ENCODE measurements around the gene CIITA. TPM values are rescaled to one million over a fixed set of nuclear protein-coding genes. Genes with fewer than 3 reads are reported as not detected.
"Not testable (repeated sequence)": the region's sequence is repeated elsewhere in the genome, so short reads cannot be mapped to it uniquely, and the experiment has no call there.

CIITA gene
- total RNA-seq, 1 donor from 2014 or later = 0.04 TPM

- Histone ChIP-seq H3K36me3 (ENCODE audit: control insufficient read depth, insufficient read depth, low read length) (no peaks in the 10 kb centered on the region), H3K27me3 (ENCODE audit: control insufficient read depth, insufficient read depth, low read length) (peaks cover 6% of the 10 kb centered on the region), H3K4me3 (ENCODE audit: low read depth, low read length) (no peak overlapping the region)
- DNase-seq (ENCODE audit: low read depth) = peak; percentile 42
- TF ChIP-seq, protein P1, sequence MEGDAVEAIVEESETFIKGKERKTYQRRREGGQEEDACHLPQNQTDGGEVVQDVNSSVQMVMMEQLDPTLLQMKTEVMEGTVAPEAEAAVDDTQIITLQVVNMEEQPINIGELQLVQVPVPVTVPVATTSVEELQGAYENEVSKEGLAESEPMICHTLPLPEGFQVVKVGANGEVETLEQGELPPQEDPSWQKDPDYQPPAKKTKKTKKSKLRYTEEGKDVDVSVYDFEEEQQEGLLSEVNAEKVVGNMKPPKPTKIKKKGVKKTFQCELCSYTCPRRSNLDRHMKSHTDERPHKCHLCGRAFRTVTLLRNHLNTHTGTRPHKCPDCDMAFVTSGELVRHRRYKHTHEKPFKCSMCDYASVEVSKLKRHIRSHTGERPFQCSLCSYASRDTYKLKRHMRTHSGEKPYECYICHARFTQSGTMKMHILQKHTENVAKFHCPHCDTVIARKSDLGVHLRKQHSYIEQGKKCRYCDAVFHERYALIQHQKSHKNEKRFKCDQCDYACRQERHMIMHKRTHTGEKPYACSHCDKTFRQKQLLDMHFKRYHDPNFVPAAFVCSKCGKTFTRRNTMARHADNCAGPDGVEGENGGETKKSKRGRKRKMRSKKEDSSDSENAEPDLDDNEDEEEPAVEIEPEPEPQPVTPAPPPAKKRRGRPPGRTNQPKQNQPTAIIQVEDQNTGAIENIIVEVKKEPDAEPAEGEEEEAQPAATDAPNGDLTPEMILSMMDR (IDR thresholded peaks at IDR 0.05; ENCODE audit: insufficient read depth, low read length, poor library complexity, severe bottlenecking) = no peak
Measured at GRCh38 chr16:10920726-10921427, 43.9 kb downstream of the CIITA start.

GRCh38 chr16:10921536-10922327 lies 44.7 kb downstream of the CIITA start:
- DNase-seq (ENCODE audit: low read depth) = no peak
- Histone ChIP-seq H3K27me3 (ENCODE audit: control insufficient read depth, insufficient read depth, low read length) (peaks cover 6% of the 10 kb centered on the region), H3K36me3 (ENCODE audit: control insufficient read depth, insufficient read depth, low read length) (no peaks in the 10 kb centered on the region), H3K4me3 (ENCODE audit: low read depth, low read length) (no peak overlapping the region)
- TF ChIP-seq, protein P1 (IDR thresholded peaks at IDR 0.05; ENCODE audit: insufficient read depth, low read length, poor library complexity, severe bottlenecking) = no peak

- no peaks in the 10 kb centered on the region for H3K36me3 ChIP-seq (ENCODE audit: control insufficient read depth, insufficient read depth, low read length)
- H3K4me3 ChIP-seq (ENCODE audit: low read depth, low read length) = no peak overlapping the region
- DNase-seq (ENCODE audit: low read depth) = no peak
- TF ChIP-seq, protein P1 (IDR thresholded peaks at IDR 0.05; ENCODE audit: insufficient read depth, low read length, poor library complexity, severe bottlenecking) = no peak
- peaks cover 6% of the 10 kb centered on the region for H3K27me3 ChIP-seq (ENCODE audit: control insufficient read depth, insufficient read depth, low read length)
Measured at GRCh38 chr16:10922328-10923145, 45.5 kb downstream of the CIITA start.

DNA sequence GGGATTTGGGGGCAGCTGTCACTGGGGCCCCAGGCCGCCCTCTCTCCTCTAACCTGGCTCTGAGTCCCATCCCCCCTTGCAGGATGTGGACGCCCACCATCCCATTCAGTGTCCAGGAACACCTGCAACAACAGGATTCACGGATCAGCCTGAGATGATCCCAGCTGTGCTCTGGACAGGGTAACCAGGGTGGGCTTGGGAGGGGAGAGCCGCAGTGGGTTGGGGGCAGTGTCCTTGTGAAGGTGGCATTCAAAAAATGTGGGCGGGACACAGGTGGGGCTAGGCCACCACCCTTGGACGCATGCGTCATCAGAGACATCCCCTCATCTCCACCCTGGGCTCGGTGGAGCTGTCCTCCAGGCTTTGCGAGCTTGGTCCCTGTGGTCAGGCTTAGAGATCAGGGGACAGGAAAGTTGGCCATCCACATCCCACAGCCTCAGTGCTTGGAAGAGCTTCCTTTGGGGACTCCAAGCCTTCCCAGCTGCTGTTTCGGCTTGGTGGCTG lies 46.2 kb downstream of the CIITA start:
- H3K4me3 ChIP-seq (ENCODE audit: low read depth, low read length) = no peak overlapping the region
- DNase-seq (ENCODE audit: low read depth) = no peak
- TF ChIP-seq, protein P1 (IDR thresholded peaks at IDR 0.05; ENCODE audit: insufficient read depth, low read length, poor library complexity, severe bottlenecking) = no peak
- H3K27me3 ChIP-seq (ENCODE audit: control insufficient read depth, insufficient read depth, low read length) = peaks cover 2% of the 10 kb centered on the region
- peaks cover 2% of the 10 kb centered on the region for H3K36me3 ChIP-seq (ENCODE audit: control insufficient read depth, insufficient read depth, low read length)

- TF ChIP-seq, protein P1 (IDR thresholded peaks at IDR 0.05; ENCODE audit: insufficient read depth, low read length, poor library complexity, severe bottlenecking) = no peak
- Histone ChIP-seq H3K36me3 (ENCODE audit: control insufficient read depth, insufficient read depth, low read length) (peaks cover 2% of the 10 kb centered on the region), H3K27me3 (ENCODE audit: control insufficient read depth, insufficient read depth, low read length) (no peaks in the 10 kb centered on the region), H3K4me3 (ENCODE audit: low read depth, low read length) (no peak overlapping the region)
- DNase-seq (ENCODE audit: low read depth) = no peak
Measured at GRCh38 chr16:10923650-10924214, 46.7 kb downstream of the CIITA start.

DNA sequence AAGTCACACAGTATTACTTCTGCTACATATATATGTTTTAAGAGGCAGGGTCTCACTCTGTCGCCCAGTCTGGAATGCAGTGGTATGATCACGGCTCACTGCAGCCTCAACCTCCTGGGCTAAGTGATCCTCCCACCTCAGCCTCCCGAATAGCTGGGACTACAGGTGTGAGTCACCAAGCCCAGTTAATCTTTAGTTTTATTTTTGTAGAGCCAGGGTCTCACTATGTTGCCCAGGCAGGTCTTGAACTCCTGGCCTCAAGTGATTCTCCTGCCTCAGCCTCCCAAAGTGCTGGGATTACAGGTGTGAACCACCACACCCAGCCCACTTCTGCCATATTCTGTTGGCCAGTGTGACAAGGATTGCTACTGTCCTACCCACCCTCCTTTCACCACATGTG lies 48.3 kb downstream of the CIITA start:
- not testable (repeated sequence) for H3K36me3 ChIP-seq (ENCODE audit: control insufficient read depth, insufficient read depth, low read length); H3K4me3 ChIP-seq (ENCODE audit: low read depth, low read length); DNase-seq (ENCODE audit: low read depth)

More for the DNA sequence above, 48.3 kb downstream of the CIITA start:
- H3K27me3 ChIP-seq (ENCODE audit: control insufficient read depth, insufficient read depth, low read length) = not testable (repeated sequence)

Data from kidney epithelial cell (primary cell).